ENCODE data around the gene COLEC11. TPM values are rescaled to one million over a fixed set of nuclear protein-coding genes. Genes with fewer than 3 reads are reported as not detected.
"Not testable (repeated sequence)": the region's sequence is repeated elsewhere in the genome, so short reads cannot be mapped to it uniquely, and the experiment has no call there.

Gene COLEC11
- total RNA-seq, 1 donor from 2014 or later: 10.1 TPM

DNA sequence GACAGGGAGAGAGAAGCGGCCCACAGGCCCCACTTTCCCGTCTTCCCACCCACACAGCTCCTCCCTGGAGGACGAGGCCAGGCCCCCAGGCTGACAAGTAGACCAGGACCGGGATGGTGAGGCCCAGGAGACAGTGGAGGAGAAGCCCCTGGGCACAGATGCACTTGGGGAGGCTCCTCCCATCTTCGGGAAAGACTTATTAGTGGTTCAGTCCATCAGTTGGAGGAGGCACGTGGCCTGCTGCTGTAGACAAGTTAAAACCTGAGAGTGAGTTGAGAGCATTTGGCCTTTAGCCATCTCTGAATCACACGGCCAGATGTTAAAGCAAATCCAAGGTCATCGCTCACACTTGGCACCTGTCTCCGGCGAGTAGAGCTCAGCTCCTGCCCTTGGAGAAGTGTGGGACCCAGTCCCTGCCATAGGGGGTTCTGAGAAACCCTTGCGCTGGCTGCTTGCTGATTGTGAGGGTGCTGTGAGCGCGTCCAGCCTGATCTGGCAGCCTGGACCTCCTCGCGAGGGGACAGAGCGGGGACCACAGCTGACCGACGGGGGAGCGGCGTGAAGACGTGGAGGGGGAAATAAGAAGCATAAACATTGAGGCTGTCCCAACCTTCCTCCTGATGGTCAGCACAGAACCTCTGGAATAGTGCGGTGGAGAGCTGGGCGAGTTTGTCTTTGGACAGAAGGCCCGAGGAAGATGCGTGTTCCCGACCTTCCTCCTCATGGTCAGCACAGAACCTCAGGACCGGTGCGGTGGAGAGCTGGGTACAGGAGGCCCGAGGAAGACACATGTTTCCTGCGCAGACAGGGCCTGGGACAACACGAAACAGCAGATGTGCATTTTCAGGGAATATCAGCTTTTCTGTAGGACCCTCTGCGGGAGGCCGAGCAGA, 38.4 kb downstream of the COLEC11 start:
- H3K4me3 Mint-ChIP-seq: no peak overlapping the region
- H3K4me1 Mint-ChIP-seq: peaks cover 2% of the 10 kb centered on the region
- peak in 1 of 2 experiments; percentile 31 for DNase-seq (ENCODE audit: low spot score in 2 of 2, unreplicated experiment in 2 of 2)
- peaks cover 34% of the 10 kb centered on the region for H3K27me3 Mint-ChIP-seq (ENCODE audit: low read depth)
- TF ChIP-seq, protein P1, sequence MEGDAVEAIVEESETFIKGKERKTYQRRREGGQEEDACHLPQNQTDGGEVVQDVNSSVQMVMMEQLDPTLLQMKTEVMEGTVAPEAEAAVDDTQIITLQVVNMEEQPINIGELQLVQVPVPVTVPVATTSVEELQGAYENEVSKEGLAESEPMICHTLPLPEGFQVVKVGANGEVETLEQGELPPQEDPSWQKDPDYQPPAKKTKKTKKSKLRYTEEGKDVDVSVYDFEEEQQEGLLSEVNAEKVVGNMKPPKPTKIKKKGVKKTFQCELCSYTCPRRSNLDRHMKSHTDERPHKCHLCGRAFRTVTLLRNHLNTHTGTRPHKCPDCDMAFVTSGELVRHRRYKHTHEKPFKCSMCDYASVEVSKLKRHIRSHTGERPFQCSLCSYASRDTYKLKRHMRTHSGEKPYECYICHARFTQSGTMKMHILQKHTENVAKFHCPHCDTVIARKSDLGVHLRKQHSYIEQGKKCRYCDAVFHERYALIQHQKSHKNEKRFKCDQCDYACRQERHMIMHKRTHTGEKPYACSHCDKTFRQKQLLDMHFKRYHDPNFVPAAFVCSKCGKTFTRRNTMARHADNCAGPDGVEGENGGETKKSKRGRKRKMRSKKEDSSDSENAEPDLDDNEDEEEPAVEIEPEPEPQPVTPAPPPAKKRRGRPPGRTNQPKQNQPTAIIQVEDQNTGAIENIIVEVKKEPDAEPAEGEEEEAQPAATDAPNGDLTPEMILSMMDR (IDR thresholded peaks at IDR 0.05; ENCODE audit: unreplicated experiment): no peak
- H3K9me3 Mint-ChIP-seq: no peaks in the 10 kb centered on the region
- H3K36me3 Mint-ChIP-seq: no peaks in the 10 kb centered on the region
- H3K27ac Mint-ChIP-seq: no peak overlapping the region

DNA sequence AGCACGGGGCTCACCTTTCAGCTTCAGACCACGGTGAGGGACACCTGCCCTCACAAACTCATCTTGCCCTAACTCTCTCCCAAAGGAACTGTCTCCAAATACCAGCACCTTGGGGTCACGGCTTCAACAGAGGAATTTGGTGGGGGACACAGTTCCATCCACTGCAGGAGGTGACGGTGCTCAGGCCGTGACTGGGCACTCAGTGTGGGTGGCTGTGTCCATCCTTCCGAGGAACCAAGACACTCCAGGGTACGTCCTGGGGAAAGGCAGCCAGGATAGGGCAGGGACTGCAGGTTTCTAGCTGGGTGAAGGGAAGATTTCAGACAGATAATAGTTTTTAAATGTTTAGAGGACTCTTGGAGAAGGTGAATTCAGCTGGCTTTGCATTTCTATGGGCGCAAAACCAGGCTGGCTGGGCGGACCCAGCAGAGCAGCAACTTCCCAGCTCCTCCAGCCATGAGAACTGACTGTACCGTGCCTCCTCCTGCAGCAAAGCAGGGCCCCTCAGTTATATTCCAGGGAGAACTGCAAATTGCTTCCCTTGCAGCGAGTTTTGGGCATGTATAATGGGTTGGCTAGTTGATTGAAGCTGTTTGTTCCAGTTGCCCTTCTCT, 39.2 kb downstream of the COLEC11 start:
- H3K27ac Mint-ChIP-seq: no peak overlapping the region
- peak in 1 of 2 experiments; percentile 27 for DNase-seq (ENCODE audit: low spot score in 2 of 2, unreplicated experiment in 2 of 2)
- H3K27me3 Mint-ChIP-seq (ENCODE audit: low read depth): peaks cover 38% of the 10 kb centered on the region
- H3K9me3 Mint-ChIP-seq: no peaks in the 10 kb centered on the region
- no peak overlapping the region for H3K4me3 Mint-ChIP-seq
- H3K36me3 Mint-ChIP-seq: no peaks in the 10 kb centered on the region
- TF ChIP-seq, protein P1 (IDR thresholded peaks at IDR 0.05; ENCODE audit: unreplicated experiment): no peak
- peaks cover 2% of the 10 kb centered on the region for H3K4me1 Mint-ChIP-seq

DNA sequence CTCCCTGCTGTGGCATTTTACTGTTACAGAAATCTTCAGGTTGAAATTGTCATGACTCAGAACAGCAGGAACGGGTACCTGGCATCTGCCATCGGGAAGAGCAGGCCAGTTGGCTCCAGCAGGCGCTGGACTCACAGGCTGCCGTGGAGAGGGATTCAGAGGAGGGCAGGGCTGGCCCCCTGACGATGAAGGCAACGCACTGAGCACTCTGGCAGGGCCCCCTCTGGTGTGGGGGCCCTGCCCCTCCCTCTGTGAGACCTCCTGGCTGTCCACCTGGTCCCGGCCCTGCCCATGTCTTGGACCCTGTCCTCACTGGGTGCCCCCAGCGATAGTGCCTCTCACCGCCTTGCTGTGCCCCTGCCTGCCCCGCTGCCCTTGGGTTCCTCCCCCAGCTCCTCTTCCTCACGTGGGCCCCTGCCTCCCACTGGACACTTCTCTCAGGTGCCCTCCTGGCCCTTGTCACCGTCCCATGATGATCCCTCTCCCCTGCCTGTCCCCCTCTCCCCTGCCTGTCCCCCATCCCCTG, 39.7 kb downstream of the COLEC11 start:
- Mint-ChIP-seq H3K9me3 (no peaks in the 10 kb centered on the region), H3K4me3 (no peak overlapping the region), H3K4me1 (peaks cover 2% of the 10 kb centered on the region), H3K36me3 (no peaks in the 10 kb centered on the region), H3K27ac (no peak overlapping the region), H3K27me3 (ENCODE audit: low read depth) (peaks cover 40% of the 10 kb centered on the region)
- TF ChIP-seq, protein P1 (IDR thresholded peaks at IDR 0.05; ENCODE audit: unreplicated experiment): no peak
- peak in 1 of 2 experiments; percentile 26 for DNase-seq (ENCODE audit: low spot score in 2 of 2, unreplicated experiment in 2 of 2)

DNA sequence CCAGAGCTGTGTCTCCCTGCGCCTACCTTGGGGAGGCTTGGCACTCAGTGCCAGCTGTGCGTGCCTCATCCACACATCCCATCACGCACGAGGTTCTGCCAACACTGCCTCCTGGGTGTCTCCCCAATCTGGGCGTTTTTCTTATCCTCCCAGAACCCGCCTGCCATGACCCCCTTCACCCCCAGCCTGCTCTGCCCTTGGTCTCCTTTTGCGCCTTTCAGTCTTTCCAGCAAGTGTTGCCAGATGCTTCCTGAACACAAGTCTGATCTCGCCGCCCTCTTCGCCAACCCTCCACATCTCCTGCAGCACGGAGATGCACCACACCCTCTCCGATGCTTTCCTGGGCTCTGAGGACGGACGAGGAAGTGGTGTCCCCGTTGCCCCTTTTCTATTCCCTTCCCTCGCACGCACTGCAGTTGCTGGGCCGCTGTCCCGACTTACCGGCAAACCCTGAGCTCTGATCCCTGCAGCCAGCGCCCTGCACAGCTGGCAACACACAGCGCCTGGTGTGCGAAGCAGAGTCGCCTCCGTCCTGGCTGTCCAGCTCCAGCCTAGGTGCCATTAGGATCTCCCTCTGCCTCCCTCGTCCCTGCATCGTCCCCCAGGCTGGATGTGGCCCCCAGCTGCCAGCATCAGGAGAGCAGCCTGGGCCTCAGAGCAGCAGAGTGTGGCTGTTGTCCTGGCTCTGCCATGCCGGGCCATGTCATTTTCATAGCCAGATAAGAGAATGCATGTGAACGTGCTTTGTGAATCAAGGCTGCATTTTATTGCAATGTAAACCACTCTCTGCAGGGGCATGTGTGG, 40.5 kb downstream of the COLEC11 start:
- H3K9me3 Mint-ChIP-seq: no peaks in the 10 kb centered on the region
- no peak overlapping the region for H3K27ac Mint-ChIP-seq
- no peaks in the 10 kb centered on the region for H3K36me3 Mint-ChIP-seq
- H3K4me3 Mint-ChIP-seq: no peak overlapping the region
- DNase-seq (ENCODE audit: low spot score in 2 of 2, unreplicated experiment in 2 of 2): peak in 1 of 2 experiments; percentile 32
- peaks cover 40% of the 10 kb centered on the region for H3K27me3 Mint-ChIP-seq (ENCODE audit: low read depth)
- TF ChIP-seq, protein P1 (IDR thresholded peaks at IDR 0.05; ENCODE audit: unreplicated experiment): no peak
- peaks cover 2% of the 10 kb centered on the region for H3K4me1 Mint-ChIP-seq

DNA sequence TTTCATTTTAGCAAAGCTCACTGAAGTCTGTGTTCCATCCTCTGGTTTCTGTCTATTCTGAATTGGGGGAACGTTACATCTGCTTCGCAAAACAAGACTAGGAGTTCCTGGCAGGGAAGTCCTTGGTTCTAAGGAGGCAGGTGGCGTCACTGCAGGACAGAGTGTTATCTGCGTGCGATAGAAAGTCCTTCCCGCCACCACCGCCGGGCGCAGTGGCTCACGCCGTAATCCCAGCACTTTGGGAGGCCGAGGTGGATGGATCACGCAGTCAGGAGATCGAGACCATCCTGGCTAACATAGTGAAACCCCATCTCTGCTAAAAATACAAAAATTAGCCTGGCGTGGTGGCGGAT, 41.0 kb downstream of the COLEC11 start:
- DNase-seq (ENCODE audit: low spot score in 2 of 2, unreplicated experiment in 2 of 2): peak in 1 of 2 experiments; percentile 29
- H3K27ac Mint-ChIP-seq, H3K4me3 Mint-ChIP-seq, H3K9me3 Mint-ChIP-seq, H3K4me1 Mint-ChIP-seq, H3K36me3 Mint-ChIP-seq: not testable (repeated sequence)
- peaks cover 40% of the 10 kb centered on the region for H3K27me3 Mint-ChIP-seq (ENCODE audit: low read depth)

Measured in mesothelial cell of epicardium (in vitro differentiated cells).